HS-27A (cell line): Measurements from ENCODE around the gene P2RY2.

Experiments
- DNase-seq: peaks from one replicate; pipeline ENCODE4 v3.0.0-alpha.2; 2012; ENCODE audit warnings: low read depth, missing footprints

Gene P2RY2

DNA sequence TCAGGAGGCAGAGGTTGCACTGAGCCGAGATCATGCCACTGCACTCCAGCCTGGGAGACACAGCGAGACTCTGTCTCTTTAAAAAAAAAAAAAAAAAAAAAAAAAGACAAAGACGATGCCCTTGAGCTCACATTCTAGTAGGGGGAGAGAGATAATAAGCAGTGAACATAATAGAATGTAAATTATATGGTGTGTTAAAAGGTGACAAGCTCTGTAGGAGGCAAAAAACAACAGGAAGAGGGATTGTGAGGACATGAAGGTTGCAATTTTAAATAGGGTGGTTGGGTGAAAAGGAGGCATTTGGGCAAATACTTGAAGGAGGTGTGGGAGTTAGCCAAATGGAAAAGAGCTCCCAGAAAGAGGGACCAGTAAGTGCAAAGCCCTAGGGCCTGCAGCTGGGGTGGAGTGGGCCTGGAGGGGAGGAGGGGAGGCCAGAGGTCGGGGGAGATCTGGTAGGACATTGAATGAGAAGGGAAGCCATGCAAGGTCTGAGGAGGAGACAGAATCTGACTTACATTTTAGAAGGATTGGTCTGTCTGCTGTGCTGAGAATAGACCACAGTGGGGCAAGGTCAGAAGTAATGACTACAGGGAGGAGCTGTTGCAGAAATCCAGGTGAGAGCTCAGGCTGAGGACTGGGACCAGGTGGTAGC is 26.6 kb downstream of the P2RY2 start:
- no peak for DNase-seq

DNA sequence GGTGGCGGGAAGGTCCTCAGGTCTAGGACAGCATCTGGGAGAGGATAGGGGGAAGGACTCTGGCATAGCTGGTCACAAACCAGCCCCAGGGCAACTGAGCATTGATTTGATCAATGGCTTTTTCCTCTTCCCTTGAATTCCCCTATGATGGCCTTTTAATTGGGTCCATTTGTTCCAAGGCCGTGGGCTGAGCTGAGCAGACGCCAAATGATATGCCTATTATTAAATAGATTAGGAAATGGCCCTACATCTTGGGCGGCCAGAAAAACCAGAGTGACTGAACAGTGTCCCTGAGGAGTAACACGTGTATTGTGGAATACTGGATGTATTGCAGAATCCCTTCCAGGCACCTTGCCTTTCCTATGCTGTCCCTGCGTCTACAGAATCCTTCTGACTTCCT is 27.4 kb downstream of the P2RY2 start:
- DNase-seq: no peak

DNA sequence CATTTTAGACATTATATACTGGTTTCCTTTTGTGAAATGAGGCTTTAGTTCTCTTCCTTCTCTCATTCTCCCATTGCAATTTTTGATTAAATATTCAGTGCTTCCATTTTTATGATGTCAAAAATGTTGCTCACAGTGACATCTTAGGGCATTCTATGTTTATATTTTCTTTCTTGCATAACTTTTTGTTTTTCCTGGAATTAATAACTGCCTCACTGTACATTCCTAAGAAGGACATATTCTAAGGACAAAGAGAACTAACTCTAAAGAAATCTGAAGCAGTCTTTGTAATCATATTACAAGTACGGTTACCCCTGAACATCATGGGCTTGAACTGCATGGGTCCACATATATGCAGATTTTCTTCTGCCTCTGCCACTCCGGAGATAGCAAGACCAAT is 28.2 kb downstream of the P2RY2 start:
- DNase-seq: no peak

DNA sequence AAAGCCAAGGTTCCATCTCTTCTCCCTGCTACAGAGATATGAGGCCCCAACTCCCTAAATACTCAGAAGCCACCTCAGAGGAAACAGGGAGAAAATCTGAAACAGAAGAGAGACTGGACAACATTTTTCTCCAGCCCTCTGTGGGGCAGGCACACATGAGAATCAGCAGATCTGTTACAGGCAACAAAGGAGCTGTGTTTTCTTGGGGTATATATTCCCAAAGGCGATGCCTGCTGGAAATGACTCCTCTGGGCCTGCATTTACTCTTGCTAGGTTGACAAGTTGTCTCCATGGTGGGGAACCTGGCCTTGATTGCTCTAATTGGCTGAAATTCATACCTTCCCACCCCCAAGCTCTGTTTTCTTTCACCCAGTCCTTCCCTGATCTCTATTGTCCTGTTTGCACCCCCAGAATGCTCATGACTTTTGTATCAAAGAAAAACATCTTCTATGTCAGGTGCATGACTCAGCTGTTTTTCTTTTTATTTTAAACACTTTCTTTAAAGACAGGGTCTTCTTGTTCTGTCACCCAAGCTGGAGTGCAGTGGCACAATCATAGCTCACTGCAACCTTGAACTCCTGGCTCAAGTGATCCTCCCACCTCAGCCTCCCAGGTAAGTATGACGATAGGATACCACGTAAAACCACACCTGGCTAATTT is 30.6 kb downstream of the P2RY2 start:
- no peak for DNase-seq

DNA sequence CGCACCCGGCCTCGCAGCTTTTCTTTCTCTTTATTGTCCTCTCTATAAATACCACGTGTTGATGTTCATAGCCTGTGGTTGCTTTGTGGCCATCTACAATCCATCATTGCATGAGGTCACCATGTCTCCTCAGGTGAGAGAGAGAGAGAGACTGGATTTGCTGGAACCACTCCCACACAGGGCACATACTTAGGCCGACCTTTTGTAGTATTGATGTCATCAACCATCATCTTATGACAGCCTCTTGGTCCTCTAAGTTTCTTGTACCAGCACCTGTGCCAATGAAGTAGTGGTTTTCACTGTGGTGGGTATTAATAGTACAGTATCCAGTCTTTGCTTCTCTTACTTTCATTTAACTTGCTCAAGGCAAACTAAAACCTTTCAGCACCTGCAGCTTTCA is 31.2 kb downstream of the P2RY2 start:
- DNase-seq: no peak

DNA sequence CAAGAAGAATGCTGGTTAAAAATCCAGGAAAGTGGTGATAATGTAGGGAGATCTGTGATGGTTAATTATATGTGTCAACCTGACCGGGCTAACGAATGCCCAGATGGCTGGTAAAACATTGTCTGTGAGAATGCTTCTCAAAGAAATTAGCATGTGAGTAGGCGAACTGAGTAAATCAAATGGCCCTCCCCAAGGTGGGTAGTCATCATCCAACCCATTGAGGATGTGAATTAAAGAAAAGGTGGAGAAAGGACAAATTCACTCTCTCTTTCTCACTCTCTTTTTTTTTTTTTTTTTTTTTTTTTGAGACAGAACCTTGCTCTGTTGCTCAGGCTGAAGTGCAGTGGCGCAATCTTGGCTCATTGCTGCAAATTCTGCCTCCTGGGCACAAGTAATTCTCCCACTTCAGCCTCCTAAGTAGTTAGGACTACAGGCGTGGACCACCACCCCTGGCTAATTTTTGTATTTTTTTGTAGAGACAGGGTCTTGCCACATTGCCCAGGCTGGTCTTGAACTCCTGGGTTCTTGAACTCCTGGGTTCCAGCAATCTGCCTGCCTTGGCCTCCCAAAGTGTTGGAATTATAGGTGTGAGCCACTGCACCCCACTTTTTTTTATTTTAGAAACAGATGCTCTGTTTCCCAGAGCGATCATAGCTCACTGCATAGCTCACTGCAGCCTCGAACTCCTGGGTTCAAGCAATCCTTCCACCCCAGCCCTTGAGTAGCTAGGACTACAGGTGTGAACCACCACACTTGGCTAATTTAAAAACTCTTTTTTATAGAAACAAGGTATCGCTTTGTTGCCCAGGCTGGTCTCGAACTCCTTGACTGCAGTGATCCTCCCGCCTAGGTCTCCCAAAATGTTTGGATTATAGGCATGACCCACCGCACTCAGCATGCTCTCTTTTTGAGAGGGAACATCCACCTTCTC is 32.0 kb downstream of the P2RY2 start:
- DNase-seq: no peak

DNA sequence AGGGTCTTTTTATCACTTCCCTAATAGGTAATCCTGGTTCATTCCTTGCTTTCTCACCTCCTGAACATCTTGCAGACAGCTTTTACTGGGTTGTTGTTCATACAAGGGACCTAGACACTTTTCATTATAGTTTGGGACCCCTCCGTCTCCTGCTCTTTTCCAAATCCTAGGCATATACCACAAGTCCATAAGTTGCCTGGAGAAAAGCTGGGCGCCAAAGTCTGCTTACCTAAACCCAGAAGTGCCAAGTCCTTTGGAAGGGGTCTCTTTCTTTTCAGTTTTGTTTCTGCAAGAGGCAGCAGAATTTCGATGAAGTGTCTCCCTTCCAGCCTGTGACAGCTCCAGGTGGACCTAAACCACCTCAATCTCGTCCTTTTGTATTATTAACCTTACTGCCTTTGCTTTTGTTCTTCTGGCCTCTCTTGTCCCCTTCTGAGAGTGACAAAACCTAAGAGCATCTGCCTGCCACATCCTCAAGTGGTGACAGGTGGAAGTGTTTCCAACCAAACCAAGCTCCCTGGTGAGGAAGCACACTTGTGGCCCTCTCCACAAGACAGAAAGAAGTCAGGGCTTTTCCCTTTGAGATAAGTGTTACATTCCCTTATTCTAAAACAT is 34.6 kb downstream of the P2RY2 start:
- no peak for DNase-seq

DNA sequence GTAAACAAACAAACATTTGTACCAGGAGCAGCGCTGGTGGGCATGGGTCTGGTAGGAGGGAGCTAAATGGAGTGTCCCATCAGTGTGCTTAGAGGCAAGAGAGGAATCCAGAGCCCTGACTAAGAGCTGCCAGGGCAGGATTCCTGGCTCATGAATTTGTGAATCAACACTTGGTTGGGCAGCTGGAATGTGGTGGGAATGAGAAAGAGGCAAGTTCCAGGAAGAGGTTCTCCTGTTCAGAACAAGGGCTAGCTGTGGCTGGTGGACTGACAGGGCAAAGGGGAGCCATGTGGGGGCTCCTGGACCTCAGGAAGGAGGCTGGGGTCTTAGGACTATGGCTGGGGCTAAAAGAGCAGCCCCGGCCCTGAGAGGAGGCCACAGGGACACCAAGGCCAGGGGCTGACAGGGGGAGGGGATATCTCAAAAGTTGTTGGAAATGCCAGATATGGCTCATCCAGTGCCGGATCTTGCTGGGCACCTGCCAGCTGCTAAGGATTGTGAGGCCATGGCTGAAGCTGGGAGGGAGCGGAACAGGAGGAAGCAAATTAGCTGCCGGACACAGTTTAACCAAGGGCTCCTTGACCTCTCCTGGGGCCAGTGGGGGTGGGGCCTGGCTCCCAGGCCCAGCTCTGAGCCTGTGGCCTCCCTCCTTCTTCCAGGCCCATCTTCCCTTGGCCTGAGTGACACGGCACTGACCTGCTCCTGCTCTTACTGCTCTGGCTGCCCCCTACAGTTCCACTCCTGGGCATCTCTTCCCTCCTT is 39.4 kb downstream of the P2RY2 start:
- DNase-seq: peak; percentile 96

DNA sequence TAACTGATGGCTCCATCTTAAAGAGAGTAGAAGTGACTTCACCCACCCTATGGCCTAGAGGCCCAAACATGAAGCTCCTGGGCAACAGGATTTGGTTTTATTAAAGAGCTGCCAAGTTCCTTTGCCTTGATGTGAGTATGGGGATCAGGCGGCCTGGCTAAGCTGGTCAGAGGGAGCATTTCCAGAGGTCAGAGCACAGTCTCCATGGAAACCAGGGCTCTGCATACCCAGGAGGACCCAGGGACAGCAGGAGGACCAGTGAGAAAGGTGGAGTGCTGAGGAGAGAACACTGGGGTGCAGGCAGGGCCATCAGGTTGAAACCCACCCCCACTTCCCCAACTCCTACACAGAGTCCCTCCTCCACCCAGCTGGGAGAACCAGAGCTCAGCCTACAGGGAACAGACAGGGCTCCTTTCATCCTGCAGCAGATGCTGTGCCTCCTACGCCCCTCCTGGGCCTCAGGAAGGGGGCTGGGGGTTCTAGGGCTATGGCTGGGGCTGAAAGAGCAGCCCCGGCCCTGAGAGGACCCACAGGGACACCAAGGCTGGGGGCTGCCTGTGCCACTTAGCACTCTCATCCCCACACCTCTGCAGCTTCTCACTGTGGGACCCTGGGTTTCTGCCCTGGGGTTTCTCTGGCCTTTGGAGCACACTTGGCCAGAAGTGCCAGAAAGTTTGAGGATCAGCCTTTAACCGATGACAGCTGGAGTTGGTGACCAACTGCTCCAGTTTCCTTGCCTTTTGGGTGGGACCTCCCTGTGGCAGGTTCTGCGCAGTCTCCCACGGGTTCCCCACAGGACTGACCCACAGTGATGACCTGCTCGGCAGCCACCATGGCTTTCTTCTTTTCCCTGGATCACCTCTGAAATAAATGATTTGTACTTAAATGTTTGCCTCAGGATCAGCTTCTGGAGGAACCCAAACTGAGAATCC is 40.3 kb downstream of the P2RY2 start:
- DNase-seq: no peak

DNA sequence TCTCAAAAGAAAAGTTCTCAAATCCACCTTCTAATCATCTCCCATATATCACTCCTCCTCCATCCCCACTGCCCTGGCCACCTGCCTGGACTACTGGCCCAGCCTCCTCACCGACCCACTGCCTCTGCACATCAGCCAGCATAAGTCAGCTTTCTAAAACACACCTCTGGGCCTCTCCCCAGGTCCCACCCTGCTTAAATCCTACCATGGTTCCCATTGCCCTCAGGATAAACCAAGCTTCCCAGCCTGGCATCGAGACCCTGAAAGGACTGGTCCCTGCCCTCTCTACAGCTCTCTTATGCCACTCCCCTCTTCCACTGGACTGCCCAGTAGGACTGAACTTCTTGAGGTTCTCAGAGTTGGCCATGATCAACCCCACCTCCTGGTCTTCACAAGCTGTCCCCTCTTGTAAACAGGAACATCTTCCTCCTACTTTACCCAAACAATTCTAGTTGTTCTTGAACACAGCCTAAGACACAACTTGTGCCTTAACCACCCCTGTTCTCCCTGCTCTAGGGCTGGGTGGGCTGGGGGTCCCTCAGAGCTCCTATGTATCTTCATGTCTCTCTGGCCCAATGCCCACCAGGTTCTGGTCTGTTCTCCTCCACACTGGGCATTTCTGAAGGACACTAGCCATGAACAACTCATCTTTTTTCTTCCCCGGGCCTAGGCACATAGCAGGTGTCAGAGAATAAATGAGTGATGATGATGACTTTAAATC is 41.5 kb downstream of the P2RY2 start:
- no peak for DNase-seq

DNA sequence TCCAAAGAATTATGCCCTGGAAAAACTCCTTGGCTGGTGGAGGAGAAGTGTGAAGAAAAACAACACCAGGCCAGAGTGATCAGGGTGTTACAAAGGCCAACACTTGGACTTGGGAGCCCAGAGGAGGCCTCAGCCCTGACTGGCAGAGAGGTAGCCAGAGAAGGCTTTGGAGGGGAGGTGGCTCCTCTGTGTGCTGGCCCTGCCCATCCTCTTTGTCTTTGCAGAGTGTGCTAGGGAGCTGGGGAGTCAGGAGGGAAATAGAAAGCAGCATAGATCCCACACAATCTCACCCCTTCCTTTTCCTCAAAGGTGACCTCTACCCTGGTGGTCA is 42.0 kb downstream of the P2RY2 start:
- DNase-seq: no peak

DNA sequence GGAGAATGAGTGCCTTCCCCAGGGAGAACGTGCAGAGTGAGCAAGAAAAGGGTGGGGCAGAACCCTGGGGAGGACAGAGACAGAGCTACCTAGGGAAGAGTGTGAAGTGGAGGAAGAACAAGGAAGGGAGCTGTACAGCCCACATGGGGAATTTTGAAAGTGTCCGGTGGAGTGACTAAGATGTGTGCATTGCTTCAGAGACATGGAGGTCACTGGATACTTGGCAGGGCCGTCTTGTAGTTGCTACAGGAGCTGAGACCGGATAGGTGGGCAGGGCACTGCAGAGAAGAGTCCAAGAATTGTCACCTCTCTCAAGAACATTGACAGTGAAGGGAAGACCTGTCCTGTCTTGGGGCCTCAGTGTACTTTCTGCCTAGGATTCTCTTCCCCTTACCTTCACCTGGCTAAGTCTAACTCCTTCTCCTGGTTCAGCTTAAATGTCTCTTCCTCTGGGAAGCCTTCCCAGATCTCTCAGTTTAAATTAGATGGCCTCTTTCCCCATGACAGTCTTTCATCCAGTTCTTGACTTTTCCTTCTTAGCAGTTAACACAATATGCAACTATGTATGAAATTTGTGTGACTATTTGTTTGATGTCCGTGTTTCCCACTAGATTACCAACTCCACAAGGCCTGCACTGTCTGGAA is 44.9 kb downstream of the P2RY2 start:
- no peak for DNase-seq

DNA sequence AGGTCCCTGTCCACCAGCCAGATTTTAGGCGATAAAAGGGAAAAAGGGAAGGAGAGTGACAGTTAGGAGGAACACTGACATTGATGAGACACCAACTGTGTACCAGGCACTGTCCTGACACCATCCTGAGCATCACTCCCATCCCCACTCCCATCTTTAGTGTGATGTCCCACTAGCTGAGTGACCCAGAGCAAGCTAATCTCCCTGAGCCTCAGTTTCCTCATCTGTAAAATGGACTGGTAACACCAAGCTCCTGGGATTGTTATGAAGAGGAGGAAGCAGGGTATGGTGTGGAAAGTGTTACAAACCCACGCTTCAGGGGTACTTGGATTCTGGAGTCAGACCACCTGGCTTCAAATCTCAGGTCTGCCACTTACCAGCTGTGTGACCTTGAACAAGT is 45.6 kb downstream of the P2RY2 start:
- no peak for DNase-seq

DNA sequence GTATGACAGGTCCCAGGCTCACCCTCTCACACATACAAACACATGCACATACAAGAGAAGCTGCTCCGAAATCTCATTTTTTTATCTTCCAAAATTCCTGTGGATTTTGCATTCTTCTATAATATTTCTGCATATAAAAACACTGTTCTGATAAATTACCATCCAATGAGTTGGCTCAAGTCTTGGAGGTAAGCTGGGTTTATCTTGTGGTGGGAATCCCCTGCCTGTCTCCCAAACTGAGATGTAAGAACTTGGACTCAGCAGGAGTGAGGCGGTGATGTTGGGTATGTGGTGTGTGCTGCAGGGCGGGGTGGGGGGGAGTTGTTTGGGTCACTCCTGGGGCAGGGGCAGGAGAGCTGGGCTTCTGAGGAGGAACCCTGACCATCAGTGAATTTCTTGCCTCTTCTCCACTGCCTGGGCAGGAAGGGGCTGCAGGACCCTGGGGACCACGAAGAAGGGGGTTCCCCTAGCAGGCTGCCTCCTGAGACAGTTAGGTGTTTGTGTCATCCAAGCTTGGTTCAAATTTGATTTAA is 47.3 kb downstream of the P2RY2 start:
- no peak for DNase-seq

DNA sequence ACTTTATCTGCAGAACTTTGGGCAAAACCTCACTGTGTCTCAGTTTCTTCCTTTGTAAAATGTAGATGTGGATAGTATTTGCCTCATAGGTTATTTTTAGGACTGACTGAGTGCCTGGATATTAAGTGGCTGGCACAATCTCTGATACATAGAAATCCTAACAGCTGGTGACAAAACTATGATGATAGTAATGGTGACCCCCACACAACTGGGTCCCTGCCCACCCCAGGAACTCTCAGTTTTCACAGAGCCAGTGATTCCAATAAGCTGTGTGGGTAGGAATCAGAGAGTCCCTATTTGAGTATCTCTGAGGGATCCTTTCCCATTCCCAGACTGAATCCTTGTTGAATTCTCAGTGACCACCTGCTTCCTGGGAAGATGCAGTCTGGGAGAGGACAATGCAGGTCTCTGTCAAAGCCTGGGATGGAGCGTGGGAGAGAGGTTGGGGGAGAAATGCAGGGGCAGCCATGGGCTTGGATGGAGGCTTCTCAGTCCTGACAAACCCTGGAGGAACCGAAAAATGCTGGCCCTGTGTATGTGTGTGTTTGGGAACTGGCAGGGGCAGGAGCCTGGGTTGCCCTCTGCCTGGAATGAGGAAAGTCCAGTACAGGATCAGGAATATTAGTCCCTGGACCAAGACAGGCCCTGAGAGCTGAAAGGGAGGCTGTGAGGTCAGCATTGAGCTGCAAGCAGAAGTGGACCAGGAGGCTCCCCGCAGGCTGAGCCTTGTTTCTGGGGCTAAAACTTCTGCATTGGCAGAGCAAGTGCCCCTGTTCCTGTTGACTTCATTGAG is 48.0 kb downstream of the P2RY2 start:
- DNase-seq: no peak

DNA sequence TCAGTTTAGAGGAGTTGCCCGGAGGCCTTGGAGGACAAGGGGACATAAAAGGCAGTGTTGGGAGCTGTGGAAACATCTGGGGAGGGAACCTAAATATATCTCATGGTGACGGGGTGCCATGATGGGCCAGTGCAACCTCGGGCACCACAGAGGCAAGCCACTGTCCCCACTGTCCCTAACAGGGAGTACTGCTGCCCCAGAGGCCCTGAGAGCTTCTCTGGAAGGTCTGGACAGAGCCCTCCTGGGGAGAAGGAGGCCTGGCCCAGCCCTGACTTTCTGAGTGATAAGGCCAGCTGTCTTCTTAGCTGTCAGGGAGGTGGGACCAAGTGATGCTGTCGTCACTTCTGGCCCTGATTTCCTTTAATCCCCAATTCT is 48.6 kb downstream of the P2RY2 start:
- no peak for DNase-seq

DNA sequence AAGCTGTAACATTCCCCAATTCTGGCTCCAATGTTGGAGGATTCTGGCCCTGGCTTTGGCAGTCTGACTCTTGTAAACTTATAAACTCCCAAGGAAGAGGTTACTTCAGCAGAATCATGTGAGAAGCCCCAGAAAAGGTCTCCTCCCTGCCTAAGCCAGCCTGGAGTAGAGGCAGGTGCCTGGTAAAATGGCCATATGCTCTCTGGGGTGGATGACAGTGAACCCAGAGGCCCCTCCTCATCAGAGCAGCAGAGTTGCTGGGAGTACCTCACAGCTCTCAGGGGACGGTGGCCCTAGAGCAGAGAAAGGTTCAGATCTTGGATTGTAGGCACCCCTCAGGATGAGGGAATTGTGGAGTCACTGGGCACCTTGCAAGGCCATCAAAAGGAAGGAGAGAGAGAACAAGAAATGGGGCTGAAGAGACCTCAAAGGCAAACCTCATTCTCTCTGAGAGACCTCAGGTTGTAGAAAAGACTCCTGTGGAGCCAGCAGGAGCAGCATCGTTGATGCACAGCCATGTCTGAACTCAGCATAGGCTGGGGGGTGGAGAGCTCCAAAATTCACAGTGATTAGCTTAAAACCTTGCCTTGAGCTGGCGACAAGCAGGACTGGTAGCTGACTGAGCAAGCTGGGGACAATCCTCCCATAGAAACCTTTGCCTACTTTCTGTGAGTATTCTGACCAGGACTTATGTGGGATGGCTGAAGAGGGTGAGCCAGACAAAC is 49.2 kb downstream of the P2RY2 start:
- DNase-seq: no peak
